Testis (tissue), 2 donors: ENCODE measurements around the gene BABAM2.

Experiments
- POLR2A ChIP-seq: fragments of 450-650 bp; IDR thresholded peaks from one replicate; pipeline ENCODE4 v1.6.1; 2017; ENCODE audit warnings: antibody characterized with exemption, mild to moderate bottlenecking, moderate library complexity
- TF ChIP-seq, protein P1 (sequence below), 3 experiments: fragments of 450-650 bp in 2 of 3; fragments of 200-600 bp in 1 of 3; sonication (generic) in 1 of 3; IDR thresholded peaks; one replicate each; pipeline ENCODE4 v1.5.1; 2016 to 2019; ENCODE audit warnings: antibody characterized with exemption in 3 of 3, mild to moderate bottlenecking in 2 of 3, moderate library complexity in 1 of 3

DNA sequence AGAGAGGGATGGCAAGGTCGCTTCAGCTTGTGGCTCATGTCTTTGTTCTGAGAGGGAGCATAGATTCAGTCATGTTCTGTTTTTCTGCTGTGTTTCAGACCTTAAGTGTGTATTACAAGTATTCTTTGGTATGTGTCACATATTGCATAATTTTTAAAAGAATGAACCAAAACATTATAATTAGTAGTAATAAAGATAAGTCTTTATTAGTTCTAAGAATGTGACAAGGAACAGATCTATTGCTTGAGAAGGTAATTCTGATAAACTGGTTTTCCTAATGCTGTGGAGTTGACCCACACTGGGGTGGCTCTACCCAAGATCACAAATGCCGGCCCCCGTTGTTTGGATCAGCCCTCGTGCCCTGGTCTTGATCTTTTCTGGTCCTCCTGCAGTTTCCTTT, 377.9 kb downstream of the BABAM2 start:
- no peak for TF ChIP-seq POLR2A
- TF ChIP-seq, protein P1, sequence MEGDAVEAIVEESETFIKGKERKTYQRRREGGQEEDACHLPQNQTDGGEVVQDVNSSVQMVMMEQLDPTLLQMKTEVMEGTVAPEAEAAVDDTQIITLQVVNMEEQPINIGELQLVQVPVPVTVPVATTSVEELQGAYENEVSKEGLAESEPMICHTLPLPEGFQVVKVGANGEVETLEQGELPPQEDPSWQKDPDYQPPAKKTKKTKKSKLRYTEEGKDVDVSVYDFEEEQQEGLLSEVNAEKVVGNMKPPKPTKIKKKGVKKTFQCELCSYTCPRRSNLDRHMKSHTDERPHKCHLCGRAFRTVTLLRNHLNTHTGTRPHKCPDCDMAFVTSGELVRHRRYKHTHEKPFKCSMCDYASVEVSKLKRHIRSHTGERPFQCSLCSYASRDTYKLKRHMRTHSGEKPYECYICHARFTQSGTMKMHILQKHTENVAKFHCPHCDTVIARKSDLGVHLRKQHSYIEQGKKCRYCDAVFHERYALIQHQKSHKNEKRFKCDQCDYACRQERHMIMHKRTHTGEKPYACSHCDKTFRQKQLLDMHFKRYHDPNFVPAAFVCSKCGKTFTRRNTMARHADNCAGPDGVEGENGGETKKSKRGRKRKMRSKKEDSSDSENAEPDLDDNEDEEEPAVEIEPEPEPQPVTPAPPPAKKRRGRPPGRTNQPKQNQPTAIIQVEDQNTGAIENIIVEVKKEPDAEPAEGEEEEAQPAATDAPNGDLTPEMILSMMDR (IDR thresholded peaks at IDR 0.05) = no peak
